Heart left ventricle (tissue), 13 donors: ENCODE results near the gene NETO2.

Experiments used
- POLR2A ChIP-seq, 2 donors: fragments of 450-650 bp; IDR thresholded peaks; one replicate each; pipeline ENCODE4 v1.6.1; 2017; ENCODE audit warnings: antibody characterized with exemption in 2 of 2, mild to moderate bottlenecking in 2 of 2, moderate library complexity in 2 of 2
- TF ChIP-seq, protein P1 (sequence below), 12 donors: fragments of 200-600 bp; sonication (generic) in 4 of 12; IDR thresholded peaks; one replicate each; pipeline versions ENCODE4 v1.5.0 to v1.8.0; 2018 to 2022; ENCODE audit warnings: antibody characterized with exemption in 12 of 12, mild to moderate bottlenecking in 5 of 12
- donor health status: ischemic (EF 13 %, LVEDD 7.1; RV severe dilation, severe dysfunction).
- donor health status: DM: no; HTN: yes; CAD: no.
- donor health status: DM: no; HTN: no; CAD: no.
- donor health status: ischemic (EF 25% LVEDD 6.9; RV normal size, moderate dysfunction).
- donor health status: ischemic (EF 25% LVEDD 5.7; RV mildly dilated, moderate dysfunction).
- donor health status: ischemic (EF 35%, LVEDD 5.7; RV mildly dilated, moderate dysfunction).
- donor health status: nonischemic (EF 11% LVEDD 7.7; RV severe dilation, severe dysfunction).
- donor health status: DM: yes; HTN: yes; CAD: no.
- donor health status: PGD.
- donor health status: ischemic (EF 29% LVEDD 5.4; RV normal size, mild dysfunction).
- donor health status: nonischemic (EF 23%, LVEDD 6.1; RV moderate dilation, normal function).

- TF ChIP-seq, protein P1, sequence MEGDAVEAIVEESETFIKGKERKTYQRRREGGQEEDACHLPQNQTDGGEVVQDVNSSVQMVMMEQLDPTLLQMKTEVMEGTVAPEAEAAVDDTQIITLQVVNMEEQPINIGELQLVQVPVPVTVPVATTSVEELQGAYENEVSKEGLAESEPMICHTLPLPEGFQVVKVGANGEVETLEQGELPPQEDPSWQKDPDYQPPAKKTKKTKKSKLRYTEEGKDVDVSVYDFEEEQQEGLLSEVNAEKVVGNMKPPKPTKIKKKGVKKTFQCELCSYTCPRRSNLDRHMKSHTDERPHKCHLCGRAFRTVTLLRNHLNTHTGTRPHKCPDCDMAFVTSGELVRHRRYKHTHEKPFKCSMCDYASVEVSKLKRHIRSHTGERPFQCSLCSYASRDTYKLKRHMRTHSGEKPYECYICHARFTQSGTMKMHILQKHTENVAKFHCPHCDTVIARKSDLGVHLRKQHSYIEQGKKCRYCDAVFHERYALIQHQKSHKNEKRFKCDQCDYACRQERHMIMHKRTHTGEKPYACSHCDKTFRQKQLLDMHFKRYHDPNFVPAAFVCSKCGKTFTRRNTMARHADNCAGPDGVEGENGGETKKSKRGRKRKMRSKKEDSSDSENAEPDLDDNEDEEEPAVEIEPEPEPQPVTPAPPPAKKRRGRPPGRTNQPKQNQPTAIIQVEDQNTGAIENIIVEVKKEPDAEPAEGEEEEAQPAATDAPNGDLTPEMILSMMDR (IDR thresholded peaks at IDR 0.05), result no peak
- no peak for TF ChIP-seq POLR2A (IDR thresholded peaks at IDR 0.05)
Measured at GRCh38 chr16:47059991-47060390, 83.8 kb downstream of the NETO2 start.
